ENCODE results near the gene CEP97.

DNA sequence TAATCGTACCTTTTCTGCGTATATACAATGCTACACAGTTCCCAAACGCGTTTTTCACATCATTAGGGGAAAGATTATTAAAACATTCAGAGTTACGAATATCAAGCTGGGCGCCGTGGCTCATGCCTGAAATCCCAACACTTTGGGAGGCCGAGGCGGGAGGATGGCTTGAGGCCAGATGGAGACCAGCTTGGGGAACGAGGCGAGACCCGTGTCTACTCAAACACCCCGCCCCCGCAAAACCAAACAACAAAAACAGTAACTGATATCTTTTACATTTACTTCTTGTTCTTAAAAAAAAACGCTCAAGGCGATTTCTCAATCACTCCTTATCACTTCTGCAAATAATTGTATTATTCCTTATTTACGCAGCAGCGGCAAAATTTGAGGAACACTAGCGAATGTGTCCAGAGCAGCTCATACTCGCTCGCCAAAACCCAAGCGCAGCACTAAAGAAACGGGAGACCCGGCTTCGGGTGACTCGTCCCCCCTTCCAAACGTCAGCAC lies 48.7 kb upstream of the CEP97 start:
- TF ChIP-seq, protein P1, sequence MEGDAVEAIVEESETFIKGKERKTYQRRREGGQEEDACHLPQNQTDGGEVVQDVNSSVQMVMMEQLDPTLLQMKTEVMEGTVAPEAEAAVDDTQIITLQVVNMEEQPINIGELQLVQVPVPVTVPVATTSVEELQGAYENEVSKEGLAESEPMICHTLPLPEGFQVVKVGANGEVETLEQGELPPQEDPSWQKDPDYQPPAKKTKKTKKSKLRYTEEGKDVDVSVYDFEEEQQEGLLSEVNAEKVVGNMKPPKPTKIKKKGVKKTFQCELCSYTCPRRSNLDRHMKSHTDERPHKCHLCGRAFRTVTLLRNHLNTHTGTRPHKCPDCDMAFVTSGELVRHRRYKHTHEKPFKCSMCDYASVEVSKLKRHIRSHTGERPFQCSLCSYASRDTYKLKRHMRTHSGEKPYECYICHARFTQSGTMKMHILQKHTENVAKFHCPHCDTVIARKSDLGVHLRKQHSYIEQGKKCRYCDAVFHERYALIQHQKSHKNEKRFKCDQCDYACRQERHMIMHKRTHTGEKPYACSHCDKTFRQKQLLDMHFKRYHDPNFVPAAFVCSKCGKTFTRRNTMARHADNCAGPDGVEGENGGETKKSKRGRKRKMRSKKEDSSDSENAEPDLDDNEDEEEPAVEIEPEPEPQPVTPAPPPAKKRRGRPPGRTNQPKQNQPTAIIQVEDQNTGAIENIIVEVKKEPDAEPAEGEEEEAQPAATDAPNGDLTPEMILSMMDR (IDR thresholded peaks at IDR 0.05), result no peak
- no peak for TF ChIP-seq ZFX (IDR thresholded peaks at IDR 0.05; ENCODE audit: borderline replicate concordance)
